GM12892 (cell line): ENCODE data around the gene LILRB4.

Experiments used
- POLR2AphosphoS5 ChIP-seq: IDR thresholded peaks from 2 replicates; pipeline ENCODE4 v1.6.1; 2011; ENCODE audit warnings: low read depth, low read length, control low read depth
- TAF1 ChIP-seq: IDR thresholded peaks from 2 replicates; pipeline ENCODE4 v1.6.1; 2011; ENCODE audit warnings: low read depth, mild to moderate bottlenecking, control low read depth, low read length, borderline replicate concordance

DNA sequence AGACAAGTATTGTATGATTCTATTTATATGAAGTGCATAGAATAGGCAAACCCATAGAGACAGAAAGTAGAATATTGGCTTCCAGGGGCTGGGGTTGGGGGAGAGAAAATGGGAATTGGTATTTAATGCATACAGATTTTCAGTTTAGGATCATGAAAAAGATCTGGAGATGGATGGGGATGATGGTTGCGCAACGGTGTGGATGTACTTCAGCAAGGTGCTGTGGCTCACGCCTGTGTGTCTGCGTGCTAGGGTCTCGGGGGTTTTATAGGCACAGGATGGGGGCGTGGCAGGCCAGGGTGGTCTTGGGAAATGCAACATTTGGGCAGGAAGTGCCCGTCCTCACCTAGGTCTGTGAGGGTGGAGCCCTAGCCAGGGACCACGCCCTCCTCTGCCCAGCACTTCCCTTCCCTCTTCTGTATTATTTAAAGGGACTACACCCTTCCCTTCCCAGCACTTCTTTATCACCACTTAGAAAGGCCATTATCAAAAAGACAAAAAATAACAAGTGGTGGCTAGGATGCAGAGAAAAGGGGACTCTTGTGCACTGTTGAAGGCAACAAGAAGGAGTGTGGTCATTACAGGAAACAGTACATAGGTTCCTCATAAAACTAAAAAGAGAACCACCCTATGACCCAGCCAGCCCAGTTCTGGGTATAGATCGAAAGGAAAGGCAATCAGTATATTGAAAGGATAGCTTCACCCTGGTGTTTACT is 29.0 kb downstream of the LILRB4 start:
- no peak for TF ChIP-seq POLR2AphosphoS5
- no peak for TF ChIP-seq TAF1
